K562 (cell line): Measurements from ENCODE around the gene TBCC. TPM values are rescaled to one million over a fixed set of nuclear protein-coding genes. Genes with fewer than 3 reads are reported as not detected.

Experiments
- ARHGAP35 ChIP-seq: fragments of 450-650 bp; IDR thresholded peaks from 2 replicates; pipeline ENCODE4 v1.6.1; 2018; ENCODE audit not compliant: partially characterized antibody
- CAMTA2 ChIP-seq: fragments of 250-450 bp; sonication (Bioruptor Pico); conservative IDR thresholded peaks from 2 replicates; pipeline ENCODE4 v1.5.1; 2022
- CCNT2 ChIP-seq: IDR thresholded peaks from 2 replicates; pipeline ENCODE4 v1.6.1; 2011; ENCODE audit warnings: borderline replicate concordance, low read depth, mild to moderate bottlenecking, moderate library complexity, mixed read lengths, low read length; ENCODE audit not compliant: insufficient read length; ENCODE audit errors: extremely low read depth
- CREM ChIP-seq: IDR thresholded peaks from 2 replicates; pipeline ENCODE4 v1.6.1; 2014; ENCODE audit warnings: antibody characterized with exemption, low read depth
- ELK1 ChIP-seq: sonication (generic); formaldehyde crosslinking; IDR thresholded peaks from 2 replicates; pipeline ENCODE4 v1.8.1; 2022; ENCODE audit warnings: missing genetic modification reagents
- HDAC3 ChIP-seq: fragments of 450-650 bp; IDR thresholded peaks from 2 replicates; pipeline ENCODE4 v1.6.1; 2018; ENCODE audit warnings: borderline replicate concordance, mild to moderate bottlenecking, moderate library complexity; ENCODE audit not compliant: partially characterized antibody
- HES1 ChIP-seq: fragments of 450-650 bp; IDR thresholded peaks from 2 replicates; pipeline ENCODE4 v1.6.1; 2016; ENCODE audit warnings: low read depth, mild to moderate bottlenecking, moderate library complexity
- HNRNPK ChIP-seq: fragments of 200-400 bp; formaldehyde crosslinking; IDR thresholded peaks from one replicate; pipeline ENCODE4 v1.6.1; 2018; ENCODE audit warnings: mild to moderate bottlenecking, low read depth, low read length; ENCODE audit not compliant: poor library complexity, severe bottlenecking
- HNRNPL ChIP-seq: fragments of 200-400 bp; formaldehyde crosslinking; IDR thresholded peaks from 2 replicates; pipeline ENCODE4 v1.6.1; 2017; ENCODE audit warnings: low read depth, mild to moderate bottlenecking, low read length
- HOMEZ ChIP-seq: fragments of 250-450 bp; sonication (Bioruptor Pico); IDR thresholded peaks from 2 replicates; pipeline ENCODE4 v1.4.0; 2020; ENCODE audit warnings: mild to moderate bottlenecking, moderate library complexity
- KLF6 ChIP-seq: fragments of 250-450 bp; sonication (Bioruptor Pico); IDR thresholded peaks from 2 replicates; pipeline ENCODE4 v1.4.0; 2020; ENCODE audit warnings: mild to moderate bottlenecking, moderate library complexity, borderline replicate concordance
- LARP7 ChIP-seq: fragments of 450-650 bp; IDR thresholded peaks from 2 replicates; pipeline ENCODE4 v1.6.1; 2016
- MCM2 ChIP-seq: fragments of 450-650 bp; IDR thresholded peaks from 2 replicates; pipeline ENCODE4 v1.6.1; 2017; ENCODE audit warnings: low read depth, mild to moderate bottlenecking
- NCOA1 ChIP-seq: fragments of 450-650 bp; IDR thresholded peaks from 2 replicates; pipeline ENCODE4 v1.6.1; 2016; ENCODE audit warnings: low read depth
- NCOA4 ChIP-seq: fragments of 450-650 bp; IDR thresholded peaks from 2 replicates; pipeline ENCODE4 v1.6.1; 2018; ENCODE audit warnings: mild to moderate bottlenecking; ENCODE audit not compliant: partially characterized antibody
- PHB ChIP-seq: fragments of 250-450 bp; sonication (Bioruptor Pico); IDR thresholded peaks from 2 replicates; pipeline ENCODE4 v1.5.0; 2021
- PPARD ChIP-seq: fragments of 250-450 bp; sonication (Bioruptor Pico); IDR thresholded peaks from 2 replicates; pipeline ENCODE4 v1.8.0; 2022; ENCODE audit warnings: inconsistent platforms, mild to moderate bottlenecking, moderate library complexity
- PRPF4 ChIP-seq: fragments of 200-400 bp; formaldehyde crosslinking; IDR thresholded peaks from one replicate; pipeline ENCODE4 v1.6.1; 2017; ENCODE audit warnings: low read length, low read depth, mild to moderate bottlenecking; ENCODE audit not compliant: insufficient read depth, poor library complexity, severe bottlenecking
- RBM39 ChIP-seq: fragments of 200-400 bp; formaldehyde crosslinking; optimal IDR thresholded peaks from 2 replicates; pipeline ENCODE3; 2018; ENCODE audit warnings: low read depth, low read length
- SMARCA5 ChIP-seq: fragments of 450-650 bp; IDR thresholded peaks from 2 replicates; pipeline ENCODE4 v1.6.1; 2016
- SRSF3 ChIP-seq: fragments of 200-400 bp; formaldehyde crosslinking; IDR thresholded peaks from 2 replicates; pipeline ENCODE4 v1.6.1; 2016; ENCODE audit warnings: mild to moderate bottlenecking, low read length, moderate library complexity; ENCODE audit not compliant: insufficient read depth
- TCFL5 ChIP-seq: fragments of 250-450 bp; sonication (Bioruptor Pico); conservative IDR thresholded peaks from 2 replicates; pipeline ENCODE4 v1.6.1; 2021; ENCODE audit warnings: mild to moderate bottlenecking, moderate library complexity, matching md5 sums
- USF2 ChIP-seq: sonication (generic); formaldehyde crosslinking; IDR thresholded peaks from 2 replicates; pipeline ENCODE4 v1.5.0; 2020; ENCODE audit warnings: missing genetic modification reagents
- ZBED1 ChIP-seq: IDR thresholded peaks from 2 replicates; pipeline ENCODE4 v1.6.1; 2014
- ZFP1 ChIP-seq: fragments of 450-650 bp; formaldehyde crosslinking; IDR thresholded peaks from 2 replicates; pipeline ENCODE4 v1.4.0; 2020; ENCODE audit warnings: mild to moderate bottlenecking, mixed read lengths
- ZNF212 ChIP-seq: fragments of 450-650 bp; formaldehyde crosslinking; IDR thresholded peaks from 2 replicates; pipeline ENCODE4 v1.4.0; 2020; ENCODE audit warnings: mild to moderate bottlenecking
- ZNF695 ChIP-seq: fragments of 450-650 bp; formaldehyde crosslinking; IDR thresholded peaks from 2 replicates; pipeline ENCODE4 v1.4.0; 2020; ENCODE audit warnings: mild to moderate bottlenecking, moderate library complexity
- polyA plus RNA-seq, 8 experiments: library from polyadenylated mRNA; depleted of rRNA in 4 of 8; stranded (reverse) in 5 of 8; unstranded in 3 of 8; fragments of >200 nt; fragmentation: Nextera tagmentation in 2 of 8; fragmentation: Illumina TruSeq in 1 of 8; extraction: Ambion mirVana in 2 of 8; extraction: Trizol in 1 of 8; gene quantifications; 2 replicates each; pipeline versions ENCODE4 v1.2.1 to v1.2.3, GENCODE V29; 2011 to 2014; ENCODE audit warnings: inconsistent platforms in 1 of 8, missing spikeins in 1 of 8
- total RNA-seq, 7 experiments: library from RNA; depleted of rRNA in 6 of 7; stranded (reverse); fragments of >200 nt in 6 of 7; fragmentation: Illumina TruSeq in 2 of 7; extraction: Trizol in 2 of 7; gene quantifications; 2 replicates each; pipeline versions ENCODE4 v1.2.1 to v1.2.3, GENCODE V29; 2011 to 2021; ENCODE audit warnings: low replicate concordance in 1 of 7

TBCC gene
- total and polyA plus RNA-seq, 9 of the 15 experiments (the other 6 are each of a cell fraction or from before 2014, with no cell fraction given), result 2.8 to 34.1 (median 23.3) TPM

- TF ChIP-seq ELK1 (CRISPR knock-in tag) (no peak), SMARCA5 (peak; percentile 59; the same call in 1 of the 2 replicates), RBM39 (no peak), PHB (no peak), HES1 (no peak), ZBED1 (no peak), KLF6 (CRISPR knock-in tag) (no peak), ZNF212 (CRISPR knock-in tag) (no peak), HNRNPK (no peak), PPARD (no peak), SRSF3 (no peak), LARP7 (peak; percentile 94), HDAC3 (no peak), MCM2 (no peak), TCFL5 (CRISPR knock-in tag) (no peak), HNRNPL (no peak), CREM (peak; percentile 41), ARHGAP35 (peak; percentile 70), NCOA1 (no peak), HOMEZ (no peak), PRPF4 (no peak), USF2 (CRISPR knock-in tag) (no peak), ZFP1 (CRISPR knock-in tag) (no peak), CCNT2 (no peak), NCOA4 (no peak), ZNF695 (no peak), CAMTA2 (CRISPR knock-in tag) (no peak)
Measured at GRCh38 chr6:42744351-42744893, 1.5 kb downstream of the TBCC start (continued).
